Common myeloid progenitor, CD34-positive (primary cell): ENCODE data around the gene BABAM1.

ENCODE experiments used
- CTCF ChIA-PET: fragments of 350-600 bp; sonication (Branson Sonifier 250); formaldehyde crosslinking; loops from one replicate; lab custom pipeline; 2021; ENCODE audit warnings: antibody characterized with exemption; lab: Charles Lee
- POLR2A ChIA-PET: fragments of 350-600 bp; sonication (Branson Sonifier 250); formaldehyde crosslinking; loops from one replicate; lab custom pipeline; 2021; ENCODE audit warnings: antibody characterized with exemption; lab: Charles Lee
- DNase-seq, 3 donors: peaks; one replicate each; pipeline versions ENCODE4 v3.0.0 to v3.0.0-alpha.2; 2013
- H3K27ac ChIP-seq, 2 experiments: 1 replicate in 1 of 2; 2 replicates in 1 of 2; pipeline ENCODE4 v1.7.0; 2013; ENCODE audit warnings: inconsistent platforms in 2 of 2, low read length in 2 of 2, mild to moderate bottlenecking in 2 of 2, low read depth in 1 of 2, moderate library complexity in 1 of 2; ENCODE audit not compliant: severe bottlenecking in 2 of 2, insufficient read depth in 1 of 2, poor library complexity in 1 of 2
- H3K27me3 ChIP-seq, 5 experiments: replicated peaks in 2 of 5; 1 replicate in 3 of 5; 2 replicates in 2 of 5; pipeline versions ENCODE4 v1.6.1 to v1.7.0; 2013; ENCODE audit warnings: low read length in 4 of 5, mild to moderate bottlenecking in 2 of 5, moderate library complexity in 2 of 5, inconsistent platforms in 1 of 5; ENCODE audit not compliant: insufficient read depth in 5 of 5, control insufficient read depth in 4 of 5
- H3K36me3 ChIP-seq, 4 experiments: 1 replicate in 2 of 4; 2 replicates in 2 of 4; pipeline versions ENCODE4 v1.6.1 to v1.7.0; 2013; ENCODE audit warnings: low read length in 3 of 4, control low read depth in 1 of 4, mild to moderate bottlenecking in 1 of 4; ENCODE audit not compliant: control insufficient read depth in 4 of 4, insufficient read depth in 4 of 4
- H3K4me1 ChIP-seq, 4 experiments: 1 replicate in 3 of 4; 2 replicates in 1 of 4; pipeline versions ENCODE4 v1.6.1 to v1.7.1; 2013; ENCODE audit warnings: low read length in 3 of 4, mild to moderate bottlenecking in 3 of 4, control low read depth in 1 of 4, inconsistent platforms in 1 of 4, moderate library complexity in 1 of 4; ENCODE audit not compliant: control insufficient read depth in 4 of 4, insufficient read depth in 4 of 4; ENCODE audit errors: control extremely low read depth in 1 of 4
- H3K4me3 ChIP-seq, 7 experiments: 1 replicate in 4 of 7; 2 replicates in 3 of 7; pipeline versions ENCODE4 v1.5.1 to v1.7.0; 2013; ENCODE audit warnings: mild to moderate bottlenecking in 7 of 7, low read length in 6 of 7, moderate library complexity in 6 of 7, inconsistent platforms in 2 of 7, low read depth in 2 of 7, control low read depth in 1 of 7; ENCODE audit not compliant: insufficient read depth in 4 of 7, control insufficient read depth in 1 of 7; ENCODE audit errors: extremely low read depth in 1 of 7
- H3K9me3 ChIP-seq, 5 experiments: 1 replicate in 4 of 5; 2 replicates in 1 of 5; pipeline versions ENCODE4 v1.6.1 to v1.7.1; 2013; ENCODE audit warnings: low read length in 4 of 5, mild to moderate bottlenecking in 2 of 5, inconsistent platforms in 1 of 5, low read depth in 1 of 5, moderate library complexity in 1 of 5; ENCODE audit not compliant: control insufficient read depth in 4 of 5, insufficient read depth in 2 of 5; ENCODE audit errors: control extremely low read depth in 1 of 5
- WGBS: methylation state at CpG from one replicate; pipeline ENCODE4 v1.1.5; 2013; ENCODE audit not compliant: insufficient coverage; 5-methylcytosine and 5-hydroxymethylcytosine counted together

The BABAM1 gene

GRCh38 chr19:17249887-17250548 lies 17.2 kb upstream of the BABAM1 start:
- no peaks in the 10 kb centered on the region for H3K9me3 ChIP-seq
- CTCF ChIA-PET, result interaction anchor here (1.6 to 2.3 kb wide), 3 partner anchors 8 to 31 kb away, joined by 4 to 12 read pairs (median 4); partner anchors contain the start of gene ANKLE1

GRCh38 chr19:17254636-17255035 lies 12.6 kb upstream of the BABAM1 start:
- no peak overlapping the region for H3K27ac ChIP-seq
- no peaks in the 10 kb centered on the region for H3K27me3 ChIP-seq
- peaks cover 0 to 10% (median 8%) of the 10 kb centered on the region in 5 experiments for H3K9me3 ChIP-seq
- H3K4me3 ChIP-seq, result no peak overlapping the region
- WGBS, result 85% methylated on average over 8 of the region's 10 CpGs
- POLR2A ChIA-PET, result no interaction called here
- no peak for DNase-seq
- H3K36me3 ChIP-seq, result no peaks in the 10 kb centered on the region
- CTCF ChIA-PET, result interaction anchor here (0.8 to 14.3 kb wide), 2 partner anchors 8 to 31 kb away, joined by 3 to 183 read pairs; partner anchors contain the start of gene ANKLE1
- no peaks in the 10 kb centered on the region for H3K4me1 ChIP-seq

More at GRCh38 chr19:17249887-17250548, 17.2 kb upstream of the BABAM1 start:
- 92% methylated on average over 13 of the region's 15 CpGs for WGBS
- H3K4me3 ChIP-seq, result no peak overlapping the region
- H3K27ac ChIP-seq, result no peak overlapping the region
- POLR2A ChIA-PET, result interaction anchor here (0.5 to 0.6 kb wide), 2 partner anchors 12 to 772 kb away, joined by 3 read pairs; no protein-coding TSS in a partner anchor
- peaks cover 0 to 13% (median 11%) of the 10 kb centered on the region in 4 experiments for H3K4me1 ChIP-seq
- H3K36me3 ChIP-seq, result no peaks in the 10 kb centered on the region
- no peak for DNase-seq
- no peaks in the 10 kb centered on the region for H3K27me3 ChIP-seq

- 90% methylated on average over 14 of the region's 18 CpGs for WGBS
- ChIA-PET CTCF (interaction anchor here (0.8 to 14.3 kb wide), 3 partner anchors 8 to 30 kb away, joined by 3 to 183 read pairs (median 7); partner anchors contain the start of genes ANKLE1 and USHBP1), POLR2A (interaction anchor here (0.6 kb wide), 1 partner anchor 37 kb away, joined by 3 read pairs; no protein-coding TSS in a partner anchor)
- Histone ChIP-seq H3K4me3 (no peak overlapping the region), H3K36me3 (no peaks in the 10 kb centered on the region), H3K9me3 (peaks cover 0 to 16% (median 12%) of the 10 kb centered on the region in 5 experiments), H3K4me1 (no peaks in the 10 kb centered on the region), H3K27ac (no peak overlapping the region), H3K27me3 (no peaks in the 10 kb centered on the region)
- no peak for DNase-seq
Observed at GRCh38 chr19:17255150-17255621, 12.1 kb upstream of the BABAM1 start.

- WGBS, result 90% methylated on average over 3 of the region's 3 CpGs
- CTCF ChIA-PET, result interaction anchor here (1.8 to 14.3 kb wide), 2 partner anchors 8 to 29 kb away, joined by 7 to 183 read pairs; partner anchors contain the start of genes ANKLE1 and USHBP1
- DNase-seq, result no peak
- H3K27me3 ChIP-seq, result no peaks in the 10 kb centered on the region
- POLR2A ChIA-PET, result interaction anchor here (0.6 kb wide), 1 partner anchor 149 kb away, joined by 3 read pairs; the partner anchor contains the start of gene BST2
- H3K9me3 ChIP-seq, result peaks cover 0 to 20% (median 12%) of the 10 kb centered on the region in 5 experiments
- no peaks in the 10 kb centered on the region for H3K36me3 ChIP-seq
- H3K27ac ChIP-seq, result no peak overlapping the region
- H3K4me3 ChIP-seq, result no peak overlapping the region
- H3K4me1 ChIP-seq, result peaks cover 0 to 2% (median 0%) of the 10 kb centered on the region in 4 experiments
Observed at GRCh38 chr19:17256130-17256529, 11.1 kb upstream of the BABAM1 start.

- Histone ChIP-seq H3K4me1 (peaks cover 0 to 2% (median 0%) of the 10 kb centered on the region in 4 experiments), H3K27me3 (no peaks in the 10 kb centered on the region), H3K27ac (no peak overlapping the region), H3K9me3 (peaks cover 0 to 20% (median 12%) of the 10 kb centered on the region in 5 experiments), H3K36me3 (no peaks in the 10 kb centered on the region), H3K4me3 (no peak overlapping the region)
- 96% methylated on average over 9 of the region's 9 CpGs for WGBS
- DNase-seq, result peak in 2 of 3 donors; percentile 54 to 60
- ChIA-PET POLR2A (no interaction called here), CTCF (interaction anchor here (0.7 to 14.3 kb wide), 8 partner anchors 8 to 150 kb away, joined by 3 to 183 read pairs (median 6); partner anchors contain the start of gene ANKLE1)
Observed at GRCh38 chr19:17259118-17259780, 8.0 kb upstream of the BABAM1 start.

GRCh38 chr19:17259934-17260333 lies 7.3 kb upstream of the BABAM1 start:
- WGBS, result 67% methylated on average over 1 of the region's 1 CpG
- H3K27me3 ChIP-seq, result no peaks in the 10 kb centered on the region
- peaks cover 0 to 20% (median 12%) of the 10 kb centered on the region in 5 experiments for H3K9me3 ChIP-seq
- H3K4me3 ChIP-seq, result no peak overlapping the region
- peaks cover 0 to 8% (median 4%) of the 10 kb centered on the region in 4 experiments for H3K4me1 ChIP-seq
- H3K27ac ChIP-seq, result no peak overlapping the region
- no peak for DNase-seq
- ChIA-PET CTCF (interaction anchor here (0.9 to 14.3 kb wide), 8 partner anchors 8 to 128 kb away, joined by 3 to 183 read pairs (median 6); partner anchors contain the start of gene ANKLE1), POLR2A (no interaction called here)
- H3K36me3 ChIP-seq, result no peaks in the 10 kb centered on the region
